Lung (tissue), 12 donors: Measurements from ENCODE around the gene AFAP1L2. TPM values are rescaled to one million over a fixed set of nuclear protein-coding genes. Genes with fewer than 3 reads are reported as not detected.

Source experiments
- ATAC-seq: fragments of 200-7000 bp; cut with Tn5 transposase; one replicate; pipeline ENCODE4 v1.9.1; 2020; ENCODE audit warnings: moderate number of reproducible peaks; ENCODE audit not compliant: insufficient read depth, low FRiP score
- DNase-seq, 3 donors: peaks; one replicate each; pipeline ENCODE4 v3.0.0-alpha.2; 2013 to 2017
- H3K27ac ChIP-seq, 2 donors: one replicate each; pipeline ENCODE4 v1.5.1; 2013; ENCODE audit warnings: mild to moderate bottlenecking in 2 of 2, moderate library complexity in 2 of 2, control low read depth in 1 of 2, inconsistent platforms in 1 of 2, low read depth in 1 of 2, low read length in 1 of 2
- H3K27me3 ChIP-seq, 3 donors: one replicate each; pipeline ENCODE4 v1.5.1; 2013; ENCODE audit warnings: low read length in 2 of 3; ENCODE audit not compliant: control insufficient read depth in 3 of 3, insufficient read depth in 3 of 3
- H3K36me3 ChIP-seq, 4 donors: one replicate each; pipeline ENCODE4 v1.5.1; 2013; ENCODE audit warnings: low read length in 4 of 4, mild to moderate bottlenecking in 1 of 4, moderate library complexity in 1 of 4; ENCODE audit not compliant: control insufficient read depth in 4 of 4, insufficient read depth in 4 of 4
- H3K4me1 ChIP-seq, 5 donors: one replicate each; pipeline ENCODE4 v1.5.1; 2013; ENCODE audit warnings: low read length in 5 of 5, mild to moderate bottlenecking in 2 of 5, moderate library complexity in 1 of 5; ENCODE audit not compliant: control insufficient read depth in 5 of 5, insufficient read depth in 5 of 5
- H3K4me3 ChIP-seq: one replicate; pipeline ENCODE4 v1.5.1; 2013; ENCODE audit warnings: mild to moderate bottlenecking, control low read depth, moderate library complexity
- H3K9ac ChIP-seq, 2 donors: one replicate each; pipeline ENCODE4 v1.5.1; 2013; ENCODE audit warnings: low read length in 2 of 2, control low read depth in 1 of 2; ENCODE audit not compliant: insufficient read depth in 1 of 2
- H3K9me3 ChIP-seq, 4 donors: one replicate each; pipeline ENCODE4 v1.5.1; 2013; ENCODE audit warnings: low read length in 3 of 4, mild to moderate bottlenecking in 1 of 4, moderate library complexity in 1 of 4; ENCODE audit not compliant: control insufficient read depth in 4 of 4, insufficient read depth in 3 of 4
- WGBS, 2 donors: extraction: QIAGEN DNeasy Blood & Tissue Kit; methylation state at CpG; one replicate each; pipeline ENCODE4 v1.1.7; 2013; 5-methylcytosine and 5-hydroxymethylcytosine counted together
- polyA plus RNA-seq, 2 donors: library from polyadenylated mRNA; stranded (reverse); fragments of 200-250 nt; gene quantifications; one replicate each; pipeline ENCODE4 v1.2.1, GENCODE V29; 2013
- total RNA-seq, 2 donors: library from RNA; depleted of rRNA in 1 of 2; stranded (reverse); fragments of >200 nt in 1 of 2; gene quantifications; one replicate each; pipeline ENCODE4 v1.2.1, GENCODE V29; 2014 to 2021
- TF ChIP-seq, protein P1 (sequence below): IDR thresholded peaks from 2 replicates; pipeline ENCODE4 v1.5.1; 2012; ENCODE audit warnings: mild to moderate bottlenecking; ENCODE audit errors: control extremely low read depth, extremely low read depth
- donor health status: control.
- donor health status: control.
- donor health status: Bipolar disorder and iron deficiency.
- donor health status: healthy.
- donor health status: DM: yes; HTN: yes; CAD: no.

The AFAP1L2 gene
- total and polyA plus RNA-seq, 4 donors = 2.0 to 21.0 (median 5.8) TPM

DNA sequence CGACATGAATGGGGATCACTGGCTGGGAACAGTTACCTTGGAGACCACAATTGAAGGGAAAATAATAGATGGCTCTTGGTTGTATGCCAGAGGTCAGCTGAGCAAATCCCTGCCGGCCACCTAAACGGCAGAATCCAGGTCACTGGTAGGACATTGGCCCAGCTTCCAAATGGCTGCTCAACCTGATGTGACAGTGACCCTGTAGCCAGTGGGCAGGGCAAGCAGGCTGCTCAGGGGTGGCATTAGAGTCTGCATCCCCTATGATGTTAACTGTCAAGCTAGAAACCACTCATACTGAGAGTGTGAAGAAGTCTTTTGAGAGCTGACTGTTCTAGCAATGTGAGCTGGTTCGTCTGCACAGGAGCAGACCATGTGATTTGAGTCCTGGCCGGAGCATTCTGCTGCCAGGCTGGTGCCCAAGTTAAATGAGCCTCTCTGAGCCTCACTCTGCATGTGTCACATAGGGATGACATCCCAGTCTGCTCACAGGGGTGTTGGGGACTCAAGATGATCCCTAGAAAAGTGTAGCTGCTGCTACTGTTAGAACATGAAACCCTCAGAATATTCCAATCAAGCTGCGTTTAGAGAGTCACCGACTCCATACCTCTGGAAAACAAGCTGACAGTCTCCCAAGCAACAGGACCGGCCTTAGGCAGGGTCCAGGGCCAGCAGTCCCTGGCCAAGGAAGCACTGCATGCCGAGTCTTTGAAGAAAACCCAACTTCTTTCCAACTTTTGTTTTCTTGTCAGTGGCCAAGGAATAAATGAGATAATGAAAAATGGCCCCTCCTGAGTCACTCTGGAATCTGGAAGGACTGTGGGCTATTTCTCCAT is 95.6 kb downstream of the AFAP1L2 start:
- Histone ChIP-seq H3K27me3 (no peaks in the 10 kb centered on the region), H3K9me3 (peaks cover 0 to 2% (median 0%) of the 10 kb centered on the region in 4 donors), H3K9ac (no peak overlapping the region), H3K4me3 (no peak overlapping the region), H3K36me3 (peaks cover 0 to 12% (median 2%) of the 10 kb centered on the region in 4 donors), H3K27ac (no peak overlapping the region), H3K4me1 (peaks cover 0 to 14% (median 4%) of the 10 kb centered on the region in 5 donors)
- 73 to 86% methylated on average over 9 of the region's 9 CpGs for WGBS, 2 donors
- no peak for ATAC-seq
- TF ChIP-seq, protein P1, sequence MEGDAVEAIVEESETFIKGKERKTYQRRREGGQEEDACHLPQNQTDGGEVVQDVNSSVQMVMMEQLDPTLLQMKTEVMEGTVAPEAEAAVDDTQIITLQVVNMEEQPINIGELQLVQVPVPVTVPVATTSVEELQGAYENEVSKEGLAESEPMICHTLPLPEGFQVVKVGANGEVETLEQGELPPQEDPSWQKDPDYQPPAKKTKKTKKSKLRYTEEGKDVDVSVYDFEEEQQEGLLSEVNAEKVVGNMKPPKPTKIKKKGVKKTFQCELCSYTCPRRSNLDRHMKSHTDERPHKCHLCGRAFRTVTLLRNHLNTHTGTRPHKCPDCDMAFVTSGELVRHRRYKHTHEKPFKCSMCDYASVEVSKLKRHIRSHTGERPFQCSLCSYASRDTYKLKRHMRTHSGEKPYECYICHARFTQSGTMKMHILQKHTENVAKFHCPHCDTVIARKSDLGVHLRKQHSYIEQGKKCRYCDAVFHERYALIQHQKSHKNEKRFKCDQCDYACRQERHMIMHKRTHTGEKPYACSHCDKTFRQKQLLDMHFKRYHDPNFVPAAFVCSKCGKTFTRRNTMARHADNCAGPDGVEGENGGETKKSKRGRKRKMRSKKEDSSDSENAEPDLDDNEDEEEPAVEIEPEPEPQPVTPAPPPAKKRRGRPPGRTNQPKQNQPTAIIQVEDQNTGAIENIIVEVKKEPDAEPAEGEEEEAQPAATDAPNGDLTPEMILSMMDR = no peak
- DNase-seq = no peak

DNA sequence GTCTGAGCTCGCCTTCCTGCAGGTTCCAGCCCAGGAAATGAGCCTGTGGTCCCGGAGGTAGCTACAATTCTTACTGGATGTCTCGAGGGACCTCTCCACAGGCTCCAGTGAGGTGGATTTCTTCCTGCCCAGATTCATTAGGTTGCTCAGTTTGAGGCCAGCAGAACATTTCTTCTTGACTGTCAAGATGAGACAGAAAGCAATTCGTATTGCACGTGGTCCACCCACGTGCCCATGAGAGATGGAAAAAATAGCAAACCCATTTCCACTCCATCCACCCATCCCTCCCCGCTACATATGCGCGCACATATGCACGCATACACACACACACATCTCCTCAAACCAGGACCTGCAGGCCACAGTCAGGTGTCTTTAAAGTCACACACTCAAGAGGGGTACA is 96.6 kb downstream of the AFAP1L2 start:
- H3K9me3 ChIP-seq = no peaks in the 10 kb centered on the region
- no peak for DNase-seq
- TF ChIP-seq, protein P1 = no peak
- 76 to 86% methylated on average over 10 of the region's 10 CpGs for WGBS, 2 donors
- H3K9ac ChIP-seq = no peak overlapping the region
- no peaks in the 10 kb centered on the region for H3K27me3 ChIP-seq
- H3K27ac ChIP-seq = no peak overlapping the region
- H3K36me3 ChIP-seq = peaks cover 0 to 10% (median 2%) of the 10 kb centered on the region in 4 donors
- H3K4me1 ChIP-seq = peaks cover 0 to 14% (median 4%) of the 10 kb centered on the region in 5 donors
- ATAC-seq = no peak
- H3K4me3 ChIP-seq = no peak overlapping the region

DNA sequence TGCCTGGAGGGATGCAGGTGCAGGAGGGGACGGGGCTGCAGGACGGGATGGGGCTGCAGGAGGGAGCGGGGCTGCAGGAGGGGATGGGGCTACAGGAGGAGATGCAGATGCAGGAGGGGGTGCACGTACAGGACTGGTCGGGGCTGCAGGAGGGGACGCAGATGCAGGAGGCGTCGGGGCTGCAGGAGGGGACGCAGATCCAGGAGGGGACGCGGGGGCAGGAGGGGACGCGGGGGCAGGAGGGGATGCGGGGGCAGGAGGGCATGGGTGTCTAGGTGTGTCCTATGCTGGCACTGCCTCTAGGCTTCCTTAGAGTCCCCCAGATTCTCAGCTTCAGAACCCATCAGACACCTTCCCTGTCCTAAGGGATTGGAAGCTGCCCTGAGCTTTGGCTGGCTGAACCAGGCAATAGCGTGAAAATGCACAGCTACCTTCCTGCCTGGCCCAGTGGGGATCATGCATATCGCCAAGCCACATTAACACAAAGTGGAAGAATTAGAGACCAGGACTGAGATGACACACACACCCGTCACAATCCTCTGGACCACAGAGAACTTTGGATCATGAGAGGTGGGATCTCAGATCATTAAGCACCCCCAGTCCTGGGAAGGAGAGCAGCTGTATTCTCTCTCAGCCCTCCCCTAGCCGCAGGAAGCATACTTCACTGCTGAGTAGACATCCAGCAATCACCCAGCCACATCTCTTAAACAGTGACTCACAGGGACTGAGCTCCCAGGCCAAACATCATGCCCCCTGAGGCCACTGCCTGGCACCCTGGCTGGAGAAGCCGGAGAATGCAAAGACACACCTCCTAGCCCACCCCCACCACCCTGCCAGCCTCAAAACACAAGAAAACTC is 98.0 kb downstream of the AFAP1L2 start:
- H3K27ac ChIP-seq = no peak overlapping the region
- H3K4me3 ChIP-seq = no peak overlapping the region
- ATAC-seq = no peak
- TF ChIP-seq, protein P1 = no peak
- H3K36me3 ChIP-seq = peaks cover 0 to 6% (median under 1%) of the 10 kb centered on the region in 4 donors
- peaks cover 0 to 14% (median 8%) of the 10 kb centered on the region in 5 donors for H3K4me1 ChIP-seq
- no peaks in the 10 kb centered on the region for H3K27me3 ChIP-seq
- no peaks in the 10 kb centered on the region for H3K9me3 ChIP-seq
- WGBS, 2 donors = 94 to 96% methylated on average over 15 to 18 of the region's 19 CpGs
- H3K9ac ChIP-seq = no peak overlapping the region
- DNase-seq = no peak
